Superior temporal gyrus (tissue), 1 donor: Measurements from ENCODE around the gene COX14.
A peak's percentile ranks its signal among the peaks of the same experiment; 100 is the strongest.

ENCODE experiments used
- DNase-seq: peaks from one replicate; pipeline ENCODE4 v3.0.0-alpha.2; 2016; ENCODE audit errors: extremely low spot score

The COX14 gene

DNA sequence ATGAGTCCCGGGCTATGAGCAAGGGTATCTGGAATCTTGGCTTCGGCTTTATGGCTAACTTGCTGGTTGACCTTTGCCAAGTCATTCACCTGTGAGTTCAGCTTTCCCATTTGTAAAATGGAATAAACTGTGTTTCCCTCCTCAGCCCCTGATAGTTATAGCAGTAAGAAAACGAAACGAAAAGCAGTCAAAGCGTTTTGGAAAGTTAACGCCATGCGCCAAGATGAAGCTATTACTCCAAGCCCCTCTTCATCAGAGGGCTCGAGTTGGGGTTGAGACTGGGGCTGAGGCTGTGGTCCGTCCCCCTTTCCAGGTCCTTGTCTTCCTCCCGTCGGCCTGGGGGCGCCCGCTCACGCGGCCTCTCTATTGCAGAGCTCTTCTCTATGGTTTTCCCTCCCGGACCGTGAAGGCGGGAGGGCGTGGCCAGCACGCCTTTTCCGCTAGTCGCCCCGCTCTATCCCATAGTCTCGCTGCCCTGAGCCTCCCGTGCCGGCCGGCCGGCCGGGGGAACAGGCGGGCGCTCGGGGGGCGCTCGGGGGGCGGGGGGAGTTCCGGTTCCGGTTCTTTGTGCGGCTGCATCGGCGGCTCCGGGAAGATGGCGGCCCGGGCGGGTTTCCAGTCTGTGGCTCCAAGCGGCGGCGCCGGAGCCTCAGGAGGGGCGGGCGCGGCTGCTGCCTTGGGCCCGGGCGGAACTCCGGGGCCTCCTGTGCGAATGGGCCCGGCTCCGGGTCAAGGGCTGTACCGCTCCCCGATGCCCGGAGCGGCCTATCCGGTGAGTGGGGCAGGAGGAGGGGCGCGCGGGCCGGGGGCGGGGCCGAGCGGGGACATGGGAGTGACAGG is 27.0 kb upstream of the COX14 start, which contains the start of gene SMARCD1:
Gene SMARCD1, plus strand, starts transcription at position 568 of the 840 bp plus-strand sequence. Its CDS starts 28 bp downstream, at position 596.
- peak; percentile 95 for DNase-seq

DNA sequence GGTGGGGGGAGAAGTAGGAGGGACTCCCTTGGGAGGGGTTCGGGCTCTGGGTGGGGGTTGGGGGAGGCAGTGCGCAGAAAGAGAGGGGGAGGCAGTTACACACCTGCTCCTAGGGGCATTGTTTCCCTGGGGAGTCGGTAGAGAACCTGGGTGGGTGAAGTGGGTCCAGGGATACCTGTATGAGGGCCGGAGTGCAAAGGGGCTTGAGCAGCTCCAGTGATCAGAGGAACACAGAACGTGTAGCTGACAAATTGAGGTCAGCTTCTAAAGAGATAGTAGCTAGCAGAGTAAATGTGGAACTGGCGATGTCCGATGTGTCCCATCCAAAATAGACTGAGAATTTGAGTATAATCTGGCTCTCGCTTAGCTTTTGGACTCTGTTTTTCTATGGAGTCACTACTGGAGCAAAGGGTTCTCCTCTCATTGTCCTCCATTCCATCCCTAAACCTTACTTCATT is 26.4 kb upstream of the COX14 start:
- no peak for DNase-seq

- no peak for DNase-seq
These were observed 25.9 kb upstream of the COX14 start for GRCh38 chr12:50086148-50086547.

- DNase-seq = no peak
These were observed 24.9 kb upstream of the COX14 start for GRCh38 chr12:50087151-50087550.

DNA sequence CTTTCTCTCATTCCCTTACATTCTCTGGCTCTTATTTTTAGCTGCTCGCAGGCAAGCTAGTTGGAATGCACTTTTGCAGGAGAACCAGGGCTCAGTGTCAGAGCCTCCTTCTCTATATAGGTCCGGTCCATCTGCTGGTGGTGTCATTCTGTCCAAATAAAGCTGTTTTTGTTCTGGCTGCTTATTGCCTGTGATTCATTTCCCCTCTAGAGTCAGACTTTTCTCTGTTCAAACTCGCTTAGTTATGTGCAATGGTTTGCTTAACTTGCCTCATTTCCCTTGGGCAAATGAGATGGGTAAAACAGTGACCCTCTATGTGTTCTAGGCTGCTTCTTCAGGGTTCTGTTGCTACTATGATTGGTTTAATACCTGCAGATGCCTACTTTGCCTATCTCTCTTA is 24.0 kb upstream of the COX14 start:
- no peak for DNase-seq

- DNase-seq = peak; percentile 86
These were observed 23.3 kb upstream of the COX14 start for GRCh38 chr12:50088577-50089335.

DNA sequence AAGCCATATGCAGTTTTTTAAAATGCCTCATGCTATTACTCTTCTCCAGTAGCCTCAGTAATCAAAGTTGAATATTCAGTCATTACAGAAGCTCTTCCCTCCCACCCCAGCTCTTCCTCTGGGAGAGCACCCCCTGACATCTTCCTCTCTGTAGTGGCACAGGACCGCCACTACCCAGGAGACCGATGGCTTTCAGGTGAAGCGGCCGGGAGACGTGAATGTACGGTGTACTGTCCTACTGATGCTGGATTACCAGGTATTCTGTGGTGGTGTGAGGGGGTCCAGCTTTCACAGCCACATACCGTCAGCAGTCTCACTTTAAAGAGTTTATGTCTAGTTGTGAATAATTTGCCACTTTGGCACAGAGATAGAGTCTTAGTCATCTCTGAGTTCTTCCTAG is 22.3 kb upstream of the COX14 start:
- DNase-seq = no peak

DNA sequence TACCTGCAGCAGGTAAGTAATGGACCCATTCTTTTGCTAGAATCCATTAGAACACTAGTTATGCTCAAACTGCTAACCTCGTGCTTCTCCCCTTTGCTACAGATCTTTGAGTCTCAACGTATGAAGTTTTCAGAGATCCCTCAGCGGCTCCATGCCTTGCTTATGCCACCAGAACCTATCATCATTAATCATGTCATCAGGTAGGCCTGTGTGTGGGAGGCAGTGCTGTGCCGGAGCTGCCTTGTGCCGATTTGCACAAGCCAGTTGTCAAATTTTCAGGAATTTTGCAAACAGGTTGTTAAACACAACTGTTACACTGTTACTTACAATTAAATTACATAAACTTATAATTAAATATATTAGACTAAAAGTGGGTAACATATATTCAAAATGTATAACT is 21.6 kb upstream of the COX14 start:
- no peak for DNase-seq

GRCh38 chr12:50097952-50098351 is 14.1 kb upstream of the COX14 start:
- DNase-seq = no peak

DNA sequence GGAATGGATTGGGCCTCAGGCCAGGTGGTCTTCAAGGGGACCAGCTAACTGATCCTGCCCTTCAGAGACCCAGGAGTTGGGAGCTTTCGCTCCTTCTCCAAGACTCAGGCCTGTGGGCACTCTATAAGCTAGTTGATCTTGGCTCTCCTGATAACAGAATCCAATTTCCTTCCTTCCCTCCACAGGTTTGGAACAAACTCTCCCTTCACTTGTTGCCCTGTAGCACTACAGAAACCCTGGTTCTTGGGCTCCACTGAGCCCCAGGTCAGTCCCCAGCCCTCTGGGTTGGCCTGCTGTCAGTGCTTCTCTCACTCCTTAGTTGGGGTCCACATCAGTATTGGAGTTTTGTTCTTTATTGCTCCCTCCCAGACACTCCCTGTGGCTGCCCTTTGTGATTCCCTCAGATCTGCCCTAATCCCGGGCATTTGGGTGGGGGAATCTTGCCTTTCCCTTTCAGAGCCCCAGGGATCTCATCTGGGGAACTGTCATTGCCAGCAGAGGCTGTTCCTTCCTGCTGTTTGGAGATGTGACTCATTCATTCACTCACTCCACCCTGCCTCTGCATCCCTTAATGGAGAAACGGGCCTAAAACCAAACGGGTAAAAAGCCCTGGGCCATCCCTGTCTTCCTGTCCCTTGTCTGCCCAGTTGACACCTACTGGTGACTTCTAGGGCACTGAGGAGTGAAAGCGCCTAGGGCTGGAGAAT is 12.6 kb upstream of the COX14 start:
- DNase-seq = no peak

DNA sequence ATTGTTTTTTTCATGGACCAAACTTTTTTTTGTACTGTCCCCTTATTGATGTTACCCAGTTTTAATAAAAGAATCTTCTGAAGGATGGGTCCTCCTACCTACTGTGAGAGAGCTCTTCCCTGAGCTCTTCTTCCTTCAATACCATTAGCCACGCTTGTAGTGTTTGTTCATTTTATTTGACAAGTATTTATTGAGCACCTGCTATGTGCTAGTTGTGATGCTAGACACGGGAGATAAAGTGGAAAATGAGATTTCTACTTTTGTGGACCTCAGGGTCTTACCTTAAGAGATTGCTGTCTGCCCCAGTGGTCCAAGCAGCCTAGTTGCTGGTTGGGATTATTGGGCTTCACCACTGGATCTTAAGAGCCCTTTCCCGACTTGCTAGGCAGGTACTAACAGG is 11.5 kb upstream of the COX14 start:
- no peak for DNase-seq

GRCh38 chr12:50101663-50102062 is 10.4 kb upstream of the COX14 start:
- DNase-seq = peak; percentile 79

DNA sequence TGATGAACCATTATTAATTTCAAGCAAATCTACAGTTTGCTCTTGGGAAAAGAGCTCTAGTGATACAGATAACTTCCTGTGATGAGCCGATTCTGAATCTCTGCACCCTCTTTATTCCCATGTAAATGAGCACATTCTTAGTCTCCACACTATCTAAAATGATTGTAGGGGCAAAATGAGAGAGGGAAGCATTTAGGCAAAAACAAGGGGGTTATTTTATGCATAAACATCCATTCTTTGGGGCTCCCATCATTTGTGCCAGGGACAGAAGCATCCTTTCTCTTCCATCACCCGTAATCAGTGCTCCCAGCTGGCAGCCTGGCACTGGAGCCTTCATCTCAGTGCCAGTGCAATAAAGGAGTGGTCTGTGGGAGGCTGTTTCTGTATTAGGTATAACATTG is 9.9 kb upstream of the COX14 start:
- DNase-seq = peak; percentile 85

- DNase-seq = no peak
These were observed 9.3 kb upstream of the COX14 start for GRCh38 chr12:50102646-50103309.

DNA sequence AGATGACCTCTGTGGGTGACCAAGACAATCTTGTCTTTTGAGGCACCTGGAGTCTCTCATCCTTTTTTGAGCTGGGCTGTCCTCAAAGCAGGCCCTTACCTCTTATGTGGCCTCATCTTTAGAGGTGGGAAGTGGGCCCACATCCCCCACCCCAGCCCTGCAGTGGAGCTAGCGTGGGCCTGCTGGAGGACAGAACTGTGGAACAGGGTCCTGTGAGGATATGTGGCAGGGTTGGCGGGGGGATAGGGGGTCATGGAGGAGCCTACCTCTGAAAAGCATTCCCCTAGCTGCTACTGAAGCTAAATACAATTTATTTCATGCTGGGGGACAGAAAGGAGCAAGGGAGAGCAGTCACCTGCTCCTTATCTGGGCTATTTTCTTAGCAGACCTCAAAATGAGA is 8.7 kb upstream of the COX14 start:
- no peak for DNase-seq

DNA sequence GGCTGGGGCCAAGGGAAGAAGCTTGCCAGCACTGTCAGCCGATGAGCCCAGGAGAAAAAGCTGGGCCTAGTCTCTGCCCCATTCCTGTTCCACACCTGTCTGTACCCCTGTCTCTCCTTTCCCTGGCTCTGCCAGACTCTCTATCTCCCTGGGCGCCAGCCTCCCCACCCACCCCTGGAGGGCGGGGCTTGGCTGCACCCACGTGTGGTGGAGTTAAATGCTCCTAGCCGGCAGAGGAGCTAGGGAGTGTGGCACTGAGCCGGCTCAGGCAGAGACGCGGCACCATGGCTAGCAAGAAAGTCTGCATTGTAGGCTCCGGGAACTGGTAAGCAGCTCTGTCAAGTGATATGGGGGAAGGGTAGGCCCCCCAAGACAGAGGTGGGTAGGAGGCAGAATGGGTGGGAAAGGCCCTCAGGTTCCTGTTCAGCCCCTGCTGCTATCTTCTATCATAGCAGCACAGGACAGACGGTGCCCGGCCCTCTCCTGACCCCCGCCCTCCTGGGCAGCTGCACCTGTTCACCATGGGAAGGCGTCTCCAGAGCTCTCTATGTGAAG is 8.2 kb upstream of the COX14 start, which contains the start of gene GPD1:
Gene GPD1, plus strand, starts transcription at position 242 of the 555 bp plus-strand sequence. Its CDS starts 43 bp downstream, at position 285.
- peak; percentile 75 for DNase-seq

DNA sequence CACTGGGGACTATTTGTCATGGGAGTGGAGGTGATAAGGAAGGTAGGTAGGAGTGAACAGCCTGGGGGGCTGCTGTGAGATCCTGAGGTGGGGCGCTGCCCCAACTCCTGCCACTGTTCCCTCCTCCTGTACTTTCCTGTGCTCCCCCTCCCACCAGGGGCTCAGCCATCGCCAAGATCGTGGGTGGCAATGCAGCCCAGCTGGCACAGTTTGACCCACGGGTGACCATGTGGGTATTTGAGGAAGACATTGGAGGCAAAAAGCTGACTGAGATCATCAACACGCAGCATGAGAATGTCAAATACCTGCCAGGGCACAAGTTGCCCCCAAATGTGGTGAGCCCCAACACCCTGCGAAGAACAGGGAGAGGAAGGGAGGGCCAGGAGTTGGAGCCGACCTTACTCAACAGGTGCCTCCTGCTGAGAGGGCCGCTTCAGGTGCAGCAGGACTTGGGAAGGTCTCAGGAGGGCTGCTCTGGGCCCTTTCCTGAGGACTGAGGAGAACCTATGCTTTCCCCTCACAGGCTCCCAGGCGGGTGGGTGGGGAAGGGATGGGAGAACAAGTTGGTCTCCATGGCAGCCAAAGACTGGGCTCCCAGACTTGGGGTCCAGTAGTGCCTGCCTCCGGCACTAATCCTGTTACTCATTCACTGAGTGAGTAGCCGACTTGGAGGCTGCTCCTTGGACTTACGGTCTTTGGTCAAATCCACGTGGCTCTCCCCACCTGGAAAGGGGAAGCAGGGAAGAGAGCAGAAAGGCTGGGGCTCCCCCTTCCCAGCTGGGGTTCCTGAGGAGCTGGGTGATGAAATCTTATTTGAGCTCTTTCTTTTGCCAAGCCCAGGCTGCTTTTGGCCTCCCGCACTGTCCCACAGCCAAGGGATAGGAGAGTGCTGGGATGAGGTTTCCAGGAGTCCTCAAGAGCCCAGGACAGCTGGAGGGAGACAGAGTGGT is 7.3 kb upstream of the COX14 start:
- DNase-seq = no peak

GRCh38 chr12:50105913-50106450 is 6.1 kb upstream of the COX14 start:
- DNase-seq = no peak

GRCh38 chr12:50106907-50107306 is 5.1 kb upstream of the COX14 start:
- no peak for DNase-seq
